Fibroblast of the aortic adventitia (primary cell): Measurements from ENCODE around the gene SYNJ2. TPM values are rescaled to one million over a fixed set of nuclear protein-coding genes. Genes with fewer than 3 reads are reported as not detected.
"Not testable (repeated sequence)": the region's sequence is repeated elsewhere in the genome, so short reads cannot be mapped to it uniquely, and the experiment has no call there.

Experiments
- DNase-seq: peaks from one replicate; pipeline ENCODE4 v3.0.0-alpha.2; 2010; ENCODE audit warnings: low read depth
- H3K4me3 ChIP-seq: 2 replicates; pipeline ENCODE4 v1.5.1; 2011; ENCODE audit warnings: low read depth, mild to moderate bottlenecking, control low read depth, low read length, moderate library complexity
- total RNA-seq: library from RNA; depleted of rRNA; stranded (reverse); fragments of >200 nt; gene quantifications from 2 replicates; pipeline ENCODE4 v1.2.3, GENCODE V29; 2012; ENCODE audit warnings: low replicate concordance
- TF ChIP-seq, protein P1 (sequence below): IDR thresholded peaks from 2 replicates; pipeline ENCODE4 v1.5.1; 2011; ENCODE audit warnings: mild to moderate bottlenecking, low read length, control low read depth, inconsistent platforms; ENCODE audit not compliant: insufficient read depth

SYNJ2 gene
- total RNA-seq = 15.2 and 73.6 TPM in 2 replicates

DNA sequence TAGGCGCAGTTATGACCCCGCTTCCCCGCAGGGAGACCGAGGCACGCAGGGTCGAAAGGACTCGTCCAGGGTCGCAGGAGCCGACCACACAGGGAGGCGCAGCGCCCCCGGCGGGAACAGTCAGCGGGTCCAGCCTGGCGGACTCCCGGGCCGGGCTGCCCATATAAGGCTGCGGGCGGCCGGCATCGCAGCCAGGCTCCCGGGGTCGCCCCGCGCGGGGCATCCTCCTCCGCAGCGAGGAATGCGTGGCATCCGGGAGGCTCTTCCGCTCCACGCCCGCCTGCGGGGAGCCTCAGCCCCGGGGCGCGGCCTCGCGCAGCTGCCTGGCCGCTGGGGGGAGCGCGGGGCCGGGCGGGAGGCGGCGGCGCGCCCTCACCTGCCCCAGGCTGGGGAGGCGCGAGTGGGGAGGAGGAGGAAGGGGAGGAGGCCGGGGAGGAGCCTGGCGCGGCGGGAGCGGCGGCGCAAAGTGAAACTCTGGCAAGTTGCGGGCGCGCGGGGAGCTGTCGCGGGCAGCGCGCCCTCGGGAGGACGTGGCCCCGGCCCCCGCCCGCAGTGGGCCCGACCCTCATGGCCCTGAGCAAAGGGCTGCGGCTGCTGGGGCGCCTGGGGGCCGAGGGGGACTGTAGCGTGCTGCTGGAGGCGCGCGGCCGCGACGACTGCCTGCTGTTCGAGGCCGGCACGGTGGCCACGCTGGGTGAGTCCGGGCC lies at the start of gene SYNJ2:
Gene SYNJ2 (plus strand): TSS at position 469 of the 707 bp plus-strand sequence. CDS start 99 bp downstream, at position 568.
- TF ChIP-seq, protein P1, sequence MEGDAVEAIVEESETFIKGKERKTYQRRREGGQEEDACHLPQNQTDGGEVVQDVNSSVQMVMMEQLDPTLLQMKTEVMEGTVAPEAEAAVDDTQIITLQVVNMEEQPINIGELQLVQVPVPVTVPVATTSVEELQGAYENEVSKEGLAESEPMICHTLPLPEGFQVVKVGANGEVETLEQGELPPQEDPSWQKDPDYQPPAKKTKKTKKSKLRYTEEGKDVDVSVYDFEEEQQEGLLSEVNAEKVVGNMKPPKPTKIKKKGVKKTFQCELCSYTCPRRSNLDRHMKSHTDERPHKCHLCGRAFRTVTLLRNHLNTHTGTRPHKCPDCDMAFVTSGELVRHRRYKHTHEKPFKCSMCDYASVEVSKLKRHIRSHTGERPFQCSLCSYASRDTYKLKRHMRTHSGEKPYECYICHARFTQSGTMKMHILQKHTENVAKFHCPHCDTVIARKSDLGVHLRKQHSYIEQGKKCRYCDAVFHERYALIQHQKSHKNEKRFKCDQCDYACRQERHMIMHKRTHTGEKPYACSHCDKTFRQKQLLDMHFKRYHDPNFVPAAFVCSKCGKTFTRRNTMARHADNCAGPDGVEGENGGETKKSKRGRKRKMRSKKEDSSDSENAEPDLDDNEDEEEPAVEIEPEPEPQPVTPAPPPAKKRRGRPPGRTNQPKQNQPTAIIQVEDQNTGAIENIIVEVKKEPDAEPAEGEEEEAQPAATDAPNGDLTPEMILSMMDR = peak; percentile 47
- peak; percentile 66 for DNase-seq
- peak within 1 kb of the TSS; percentile 78 for H3K4me3 ChIP-seq

GRCh38 chr6:157935786-157936185 lies 45.9 kb upstream of the SYNJ2 start:
- DNase-seq = no peak
- H3K4me3 ChIP-seq = no peak overlapping the region
- TF ChIP-seq, protein P1 = no peak

GRCh38 chr6:157937318-157937717 lies 44.3 kb upstream of the SYNJ2 start:
- no peak overlapping the region for H3K4me3 ChIP-seq
- no peak for DNase-seq
- TF ChIP-seq, protein P1 = no peak

- H3K4me3 ChIP-seq = no peak overlapping the region
- TF ChIP-seq, protein P1 = no peak
- no peak for DNase-seq
These were observed 43.7 kb upstream of the SYNJ2 start for GRCh38 chr6:157937916-157938315.

DNA sequence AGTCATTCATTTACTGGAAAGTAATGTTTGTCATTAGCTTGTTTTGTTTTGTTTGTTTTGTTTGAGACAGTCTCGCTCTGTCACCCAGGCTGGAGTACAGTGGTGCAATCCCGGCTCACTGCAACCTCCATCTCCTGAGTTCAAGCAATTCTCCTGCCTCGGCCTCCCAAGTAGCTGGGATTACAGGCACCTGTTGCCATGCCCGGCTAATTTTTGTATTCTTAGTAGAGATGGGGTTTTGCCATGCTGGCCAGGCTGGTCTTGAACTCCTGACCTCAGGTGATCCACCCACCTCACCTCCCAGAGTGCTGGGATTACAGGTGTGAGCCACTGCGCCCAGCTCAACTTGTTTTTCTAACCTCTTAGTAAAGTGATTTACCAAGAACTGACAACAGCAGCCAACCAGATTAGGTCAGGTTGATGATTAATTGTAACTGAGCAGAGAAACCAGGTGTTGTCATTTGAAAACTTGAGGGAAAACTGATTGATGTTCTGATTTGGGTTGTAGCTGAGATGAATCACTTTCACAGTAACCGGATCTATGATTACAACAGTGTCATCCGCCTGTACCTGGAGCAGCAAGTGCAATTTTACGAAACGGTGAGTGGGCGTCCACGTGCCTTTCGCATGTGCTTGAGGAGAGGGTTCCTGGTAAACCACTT lies 41.2 kb upstream of the SYNJ2 start:
- not testable (repeated sequence) for DNase-seq, H3K4me3 ChIP-seq

- TF ChIP-seq, protein P1 = no peak
- H3K4me3 ChIP-seq = no peak overlapping the region
- no peak for DNase-seq
These were observed 40.4 kb upstream of the SYNJ2 start for GRCh38 chr6:157941101-157941863.

DNA sequence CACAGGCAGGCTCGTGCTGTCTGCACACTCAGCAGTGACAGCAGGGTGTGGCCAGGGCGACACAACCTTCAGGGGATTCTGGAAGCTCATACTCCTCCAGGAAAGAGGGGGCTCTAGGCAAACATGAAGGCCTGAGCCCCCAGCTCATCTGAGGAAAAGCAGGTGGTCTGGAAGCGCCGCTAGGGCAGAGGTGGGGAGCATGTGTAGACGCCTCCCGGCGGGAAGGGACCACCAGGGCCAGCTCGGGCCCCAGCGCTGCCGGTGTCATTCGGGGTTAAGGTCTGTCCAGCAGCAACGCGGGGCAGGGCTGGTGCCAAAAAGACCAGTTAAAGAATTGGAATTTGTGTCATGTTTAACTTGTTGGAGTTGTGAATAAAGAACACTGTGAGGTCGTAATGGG lies 39.3 kb upstream of the SYNJ2 start:
- H3K4me3 ChIP-seq = no peak overlapping the region
- DNase-seq = no peak
- TF ChIP-seq, protein P1 = no peak
